ENCODE data around the gene SLC18B1.

The SLC18B1 gene

GRCh38 chr6:132736239-132736638 lies 62.2 kb downstream of the SLC18B1 start:
- no peak overlapping the region for H3K27ac ChIP-seq
- TF ChIP-seq CTCF (conservative IDR thresholded peaks at IDR 0.05): no peak

- H3K27ac ChIP-seq: no peak overlapping the region
- TF ChIP-seq CTCF (conservative IDR thresholded peaks at IDR 0.05): peak; percentile 43
- no peak for TF ChIP-seq ZFX (IDR thresholded peaks at IDR 0.05)
Measured at GRCh38 chr6:132734694-132735236, 63.7 kb downstream of the SLC18B1 start.

- TF ChIP-seq CTCF (conservative IDR thresholded peaks at IDR 0.05) (no peak), ZFX (IDR thresholded peaks at IDR 0.05) (no peak)
Measured at GRCh38 chr6:132733814-132734213, 64.6 kb downstream of the SLC18B1 start.

GRCh38 chr6:132733283-132733682 lies 65.2 kb downstream of the SLC18B1 start:
- no peak overlapping the region for H3K27ac ChIP-seq
- no peak for TF ChIP-seq ZFX (IDR thresholded peaks at IDR 0.05)
- no peak for TF ChIP-seq CTCF (conservative IDR thresholded peaks at IDR 0.05)

More at GRCh38 chr6:132733814-132734213, 64.6 kb downstream of the SLC18B1 start:
- no peak overlapping the region for H3K27ac ChIP-seq

- TF ChIP-seq ZFX (IDR thresholded peaks at IDR 0.05) (no peak), CTCF (conservative IDR thresholded peaks at IDR 0.05) (no peak)
- H3K27ac ChIP-seq: no peak overlapping the region
Measured at GRCh38 chr6:132731086-132731485, 67.4 kb downstream of the SLC18B1 start.

GRCh38 chr6:132730560-132730959 lies 67.9 kb downstream of the SLC18B1 start:
- TF ChIP-seq CTCF (conservative IDR thresholded peaks at IDR 0.05): no peak
- no peak for TF ChIP-seq ZFX (IDR thresholded peaks at IDR 0.05)
- no peak overlapping the region for H3K27ac ChIP-seq

- TF ChIP-seq ZFX (IDR thresholded peaks at IDR 0.05): no peak
- peak; percentile 2; the same call in 1 of the 2 replicates for TF ChIP-seq CTCF (conservative IDR thresholded peaks at IDR 0.05)
- H3K27ac ChIP-seq: no peak overlapping the region
Measured at GRCh38 chr6:132728616-132729015, 69.8 kb downstream of the SLC18B1 start.

Data from C4-2B (cell line).